ENCODE measurements around the gene OXSR1.

Gene OXSR1

GRCh38 chr3:38163117-38163840 is 2.1 kb upstream of the OXSR1 start:
- Histone ChIP-seq H3K27me3 (ENCODE audit: control insufficient read depth, insufficient read depth, low read length) (no peaks in the 10 kb centered on the region), H3K9ac (ENCODE audit: low read depth, low read length) (no peak overlapping the region), H3K36me3 (ENCODE audit: control insufficient read depth, insufficient read depth, low read length) (no peaks in the 10 kb centered on the region), H3K4me1 (ENCODE audit: control insufficient read depth, insufficient read depth, low read length) (no peaks in the 10 kb centered on the region; the same call in 1 of the 2 replicates), H3K27ac (ENCODE audit: low read depth, low read length) (no peak overlapping the region), H3K9me3 (ENCODE audit: control insufficient read depth, insufficient read depth, low read length) (no peaks in the 10 kb centered on the region; the same call in 1 of the 2 replicates), H3K4me3 (ENCODE audit: low read depth, low read length) (no peak overlapping the region)

- no peaks in the 10 kb centered on the region; the same call in 1 of the 2 replicates for H3K9me3 ChIP-seq (ENCODE audit: control insufficient read depth, insufficient read depth, low read length)
- H3K9ac ChIP-seq (ENCODE audit: low read depth, low read length): no peak overlapping the region
- H3K27ac ChIP-seq (ENCODE audit: low read depth, low read length): no peak overlapping the region
- H3K36me3 ChIP-seq (ENCODE audit: control insufficient read depth, insufficient read depth, low read length): no peaks in the 10 kb centered on the region
- H3K4me1 ChIP-seq (ENCODE audit: control insufficient read depth, insufficient read depth, low read length): no peaks in the 10 kb centered on the region; the same call in 1 of the 2 replicates
- no peaks in the 10 kb centered on the region for H3K27me3 ChIP-seq (ENCODE audit: control insufficient read depth, insufficient read depth, low read length)
- H3K4me3 ChIP-seq (ENCODE audit: low read depth, low read length): peak overlapping the region; percentile 69
Observed at GRCh38 chr3:38163841-38164642, 1.3 kb upstream of the OXSR1 start.

- no peaks in the 10 kb centered on the region for H3K36me3 ChIP-seq (ENCODE audit: control insufficient read depth, insufficient read depth, low read length)
- H3K9ac ChIP-seq (ENCODE audit: low read depth, low read length): no peak overlapping the region
- H3K4me3 ChIP-seq (ENCODE audit: low read depth, low read length): peak overlapping the region; percentile 69
- H3K27me3 ChIP-seq (ENCODE audit: control insufficient read depth, insufficient read depth, low read length): no peaks in the 10 kb centered on the region
- H3K27ac ChIP-seq (ENCODE audit: low read depth, low read length): peak overlapping the region; percentile 94
- H3K4me1 ChIP-seq (ENCODE audit: control insufficient read depth, insufficient read depth, low read length): no peaks in the 10 kb centered on the region; the same call in 1 of the 2 replicates
- H3K9me3 ChIP-seq (ENCODE audit: control insufficient read depth, insufficient read depth, low read length): no peaks in the 10 kb centered on the region; the same call in 1 of the 2 replicates
Observed at GRCh38 chr3:38164643-38164951, 740 bp upstream of the OXSR1 start.

- Histone ChIP-seq H3K27me3 (ENCODE audit: control insufficient read depth, insufficient read depth, low read length) (no peaks in the 10 kb centered on the region), H3K36me3 (ENCODE audit: control insufficient read depth, insufficient read depth, low read length) (no peaks in the 10 kb centered on the region), H3K27ac (ENCODE audit: low read depth, low read length) (peak overlapping the region; percentile 94), H3K4me1 (ENCODE audit: control insufficient read depth, insufficient read depth, low read length) (no peaks in the 10 kb centered on the region; the same call in 1 of the 2 replicates), H3K9me3 (ENCODE audit: control insufficient read depth, insufficient read depth, low read length) (no peaks in the 10 kb centered on the region; the same call in 1 of the 2 replicates), H3K9ac (ENCODE audit: low read depth, low read length) (peak overlapping the region; percentile 82), H3K4me3 (ENCODE audit: low read depth, low read length) (peak overlapping the region; percentile 69)
Observed at GRCh38 chr3:38165722-38166387, 518 bp downstream of the OXSR1 start.

GRCh38 chr3:38167591-38167990 is 2.3 kb downstream of the OXSR1 start:
- Histone ChIP-seq H3K36me3 (ENCODE audit: control insufficient read depth, insufficient read depth, low read length) (no peaks in the 10 kb centered on the region), H3K4me3 (ENCODE audit: low read depth, low read length) (no peak overlapping the region), H3K9ac (ENCODE audit: low read depth, low read length) (no peak overlapping the region), H3K27me3 (ENCODE audit: control insufficient read depth, insufficient read depth, low read length) (no peaks in the 10 kb centered on the region), H3K9me3 (ENCODE audit: control insufficient read depth, insufficient read depth, low read length) (no peaks in the 10 kb centered on the region), H3K4me1 (ENCODE audit: control insufficient read depth, insufficient read depth, low read length) (peaks cover 4% of the 10 kb centered on the region; the same call in 1 of the 2 replicates), H3K27ac (ENCODE audit: low read depth, low read length) (no peak overlapping the region)

GRCh38 chr3:38168151-38169026 is 3.1 kb downstream of the OXSR1 start:
- no peak overlapping the region for H3K27ac ChIP-seq (ENCODE audit: low read depth, low read length)
- no peaks in the 10 kb centered on the region for H3K27me3 ChIP-seq (ENCODE audit: control insufficient read depth, insufficient read depth, low read length)
- no peak overlapping the region for H3K9ac ChIP-seq (ENCODE audit: low read depth, low read length)
- H3K36me3 ChIP-seq (ENCODE audit: control insufficient read depth, insufficient read depth, low read length): no peaks in the 10 kb centered on the region
- H3K9me3 ChIP-seq (ENCODE audit: control insufficient read depth, insufficient read depth, low read length): no peaks in the 10 kb centered on the region
- H3K4me3 ChIP-seq (ENCODE audit: low read depth, low read length): no peak overlapping the region
- H3K4me1 ChIP-seq (ENCODE audit: control insufficient read depth, insufficient read depth, low read length): peaks cover 8% of the 10 kb centered on the region; the same call in 1 of the 2 replicates

GRCh38 chr3:38169027-38169317 is 3.6 kb downstream of the OXSR1 start:
- H3K9me3 ChIP-seq (ENCODE audit: control insufficient read depth, insufficient read depth, low read length): no peaks in the 10 kb centered on the region
- no peak overlapping the region for H3K27ac ChIP-seq (ENCODE audit: low read depth, low read length)
- no peak overlapping the region for H3K4me3 ChIP-seq (ENCODE audit: low read depth, low read length)
- H3K36me3 ChIP-seq (ENCODE audit: control insufficient read depth, insufficient read depth, low read length): no peaks in the 10 kb centered on the region
- peaks cover 13% of the 10 kb centered on the region for H3K4me1 ChIP-seq (ENCODE audit: control insufficient read depth, insufficient read depth, low read length)
- H3K9ac ChIP-seq (ENCODE audit: low read depth, low read length): no peak overlapping the region
- no peaks in the 10 kb centered on the region for H3K27me3 ChIP-seq (ENCODE audit: control insufficient read depth, insufficient read depth, low read length)

GRCh38 chr3:38170722-38171121 is 5.4 kb downstream of the OXSR1 start:
- H3K4me1 ChIP-seq (ENCODE audit: control insufficient read depth, insufficient read depth, low read length): peaks cover 15% of the 10 kb centered on the region
- no peak overlapping the region for H3K9ac ChIP-seq (ENCODE audit: low read depth, low read length)

GRCh38 chr3:38171622-38172021 is 6.3 kb downstream of the OXSR1 start:
- H3K36me3 ChIP-seq (ENCODE audit: control insufficient read depth, insufficient read depth, low read length): no peaks in the 10 kb centered on the region
- no peak overlapping the region for H3K4me3 ChIP-seq (ENCODE audit: low read depth, low read length)
- H3K4me1 ChIP-seq (ENCODE audit: control insufficient read depth, insufficient read depth, low read length): peaks cover 15% of the 10 kb centered on the region
- H3K9me3 ChIP-seq (ENCODE audit: control insufficient read depth, insufficient read depth, low read length): no peaks in the 10 kb centered on the region
- no peak overlapping the region for H3K27ac ChIP-seq (ENCODE audit: low read depth, low read length)
- H3K9ac ChIP-seq (ENCODE audit: low read depth, low read length): no peak overlapping the region
- no peaks in the 10 kb centered on the region for H3K27me3 ChIP-seq (ENCODE audit: control insufficient read depth, insufficient read depth, low read length)

More at GRCh38 chr3:38170722-38171121, 5.4 kb downstream of the OXSR1 start:
- Histone ChIP-seq H3K9me3 (ENCODE audit: control insufficient read depth, insufficient read depth, low read length) (no peaks in the 10 kb centered on the region), H3K27ac (ENCODE audit: low read depth, low read length) (no peak overlapping the region), H3K4me3 (ENCODE audit: low read depth, low read length) (no peak overlapping the region), H3K27me3 (ENCODE audit: control insufficient read depth, insufficient read depth, low read length) (no peaks in the 10 kb centered on the region), H3K36me3 (ENCODE audit: control insufficient read depth, insufficient read depth, low read length) (no peaks in the 10 kb centered on the region)

GRCh38 chr3:38173834-38174418 is 8.6 kb downstream of the OXSR1 start:
- H3K27ac ChIP-seq (ENCODE audit: low read depth, low read length): no peak overlapping the region
- H3K36me3 ChIP-seq (ENCODE audit: control insufficient read depth, insufficient read depth, low read length): no peaks in the 10 kb centered on the region
- H3K27me3 ChIP-seq (ENCODE audit: control insufficient read depth, insufficient read depth, low read length): no peaks in the 10 kb centered on the region
- no peak overlapping the region for H3K9ac ChIP-seq (ENCODE audit: low read depth, low read length)
- peaks cover 18% of the 10 kb centered on the region for H3K4me1 ChIP-seq (ENCODE audit: control insufficient read depth, insufficient read depth, low read length)
- H3K4me3 ChIP-seq (ENCODE audit: low read depth, low read length): no peak overlapping the region
- H3K9me3 ChIP-seq (ENCODE audit: control insufficient read depth, insufficient read depth, low read length): no peaks in the 10 kb centered on the region
